ENCODE data around the gene FGF21.
A peak's percentile ranks its signal among the peaks of the same experiment; 100 is the strongest.

Gene FGF21

DNA sequence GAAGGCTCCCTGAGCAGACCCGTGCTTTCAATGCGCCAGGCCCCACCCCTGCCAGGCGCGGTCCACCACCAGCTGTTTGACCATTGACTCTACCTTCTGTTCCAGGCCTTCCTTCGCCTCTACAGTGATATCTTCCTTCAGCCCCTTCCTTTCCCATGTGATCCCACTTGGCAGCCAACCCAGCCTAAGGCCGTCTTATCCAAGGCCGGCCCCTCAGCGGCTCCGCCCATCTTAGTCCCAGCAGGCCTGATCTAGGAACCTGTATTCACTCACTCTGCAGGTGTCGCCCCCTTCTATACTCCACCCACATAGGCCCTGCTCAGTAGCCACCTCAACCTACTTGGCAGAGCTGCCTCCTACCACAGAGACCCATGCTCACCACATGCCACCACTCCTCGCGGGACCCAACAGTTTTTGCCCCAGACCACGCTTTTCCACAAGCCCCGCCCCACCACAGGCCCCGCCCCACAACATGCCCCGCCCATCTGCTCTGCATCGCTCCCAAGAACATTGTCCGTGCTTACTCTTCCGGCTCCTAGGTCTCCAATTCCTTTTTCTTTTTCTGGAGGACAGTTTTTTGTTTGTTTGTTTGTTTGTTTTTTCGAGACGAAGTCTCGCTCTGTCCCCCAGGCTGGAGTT is 17.8 kb upstream of the FGF21 start (continued):
- TF ChIP-seq, protein P1, sequence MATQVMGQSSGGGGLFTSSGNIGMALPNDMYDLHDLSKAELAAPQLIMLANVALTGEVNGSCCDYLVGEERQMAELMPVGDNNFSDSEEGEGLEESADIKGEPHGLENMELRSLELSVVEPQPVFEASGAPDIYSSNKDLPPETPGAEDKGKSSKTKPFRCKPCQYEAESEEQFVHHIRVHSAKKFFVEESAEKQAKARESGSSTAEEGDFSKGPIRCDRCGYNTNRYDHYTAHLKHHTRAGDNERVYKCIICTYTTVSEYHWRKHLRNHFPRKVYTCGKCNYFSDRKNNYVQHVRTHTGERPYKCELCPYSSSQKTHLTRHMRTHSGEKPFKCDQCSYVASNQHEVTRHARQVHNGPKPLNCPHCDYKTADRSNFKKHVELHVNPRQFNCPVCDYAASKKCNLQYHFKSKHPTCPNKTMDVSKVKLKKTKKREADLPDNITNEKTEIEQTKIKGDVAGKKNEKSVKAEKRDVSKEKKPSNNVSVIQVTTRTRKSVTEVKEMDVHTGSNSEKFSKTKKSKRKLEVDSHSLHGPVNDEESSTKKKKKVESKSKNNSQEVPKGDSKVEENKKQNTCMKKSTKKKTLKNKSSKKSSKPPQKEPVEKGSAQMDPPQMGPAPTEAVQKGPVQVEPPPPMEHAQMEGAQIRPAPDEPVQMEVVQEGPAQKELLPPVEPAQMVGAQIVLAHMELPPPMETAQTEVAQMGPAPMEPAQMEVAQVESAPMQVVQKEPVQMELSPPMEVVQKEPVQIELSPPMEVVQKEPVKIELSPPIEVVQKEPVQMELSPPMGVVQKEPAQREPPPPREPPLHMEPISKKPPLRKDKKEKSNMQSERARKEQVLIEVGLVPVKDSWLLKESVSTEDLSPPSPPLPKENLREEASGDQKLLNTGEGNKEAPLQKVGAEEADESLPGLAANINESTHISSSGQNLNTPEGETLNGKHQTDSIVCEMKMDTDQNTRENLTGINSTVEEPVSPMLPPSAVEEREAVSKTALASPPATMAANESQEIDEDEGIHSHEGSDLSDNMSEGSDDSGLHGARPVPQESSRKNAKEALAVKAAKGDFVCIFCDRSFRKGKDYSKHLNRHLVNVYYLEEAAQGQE (tag by site-specific recombination; IDR thresholded peaks at IDR 0.05): no peak
- no peak for TF ChIP-seq ZBTB26 (tag by site-specific recombination; optimal IDR thresholded peaks at IDR 0.05)
- no peak for TF ChIP-seq KLF10 (tag by site-specific recombination; IDR thresholded peaks at IDR 0.05)
- no peak for TF ChIP-seq ZFP41 (tag by site-specific recombination; IDR thresholded peaks at IDR 0.05; ENCODE audit: borderline replicate concordance)
- no peak for TF ChIP-seq ZNF19 (tag by site-specific recombination; IDR thresholded peaks at IDR 0.05; ENCODE audit: low read depth)
- no peak for TF ChIP-seq ZBTB8A (tag by site-specific recombination; IDR thresholded peaks at IDR 0.05)
- TF ChIP-seq ZNF266 (tag by site-specific recombination; IDR thresholded peaks at IDR 0.05; ENCODE audit: low read depth): no peak

DNA sequence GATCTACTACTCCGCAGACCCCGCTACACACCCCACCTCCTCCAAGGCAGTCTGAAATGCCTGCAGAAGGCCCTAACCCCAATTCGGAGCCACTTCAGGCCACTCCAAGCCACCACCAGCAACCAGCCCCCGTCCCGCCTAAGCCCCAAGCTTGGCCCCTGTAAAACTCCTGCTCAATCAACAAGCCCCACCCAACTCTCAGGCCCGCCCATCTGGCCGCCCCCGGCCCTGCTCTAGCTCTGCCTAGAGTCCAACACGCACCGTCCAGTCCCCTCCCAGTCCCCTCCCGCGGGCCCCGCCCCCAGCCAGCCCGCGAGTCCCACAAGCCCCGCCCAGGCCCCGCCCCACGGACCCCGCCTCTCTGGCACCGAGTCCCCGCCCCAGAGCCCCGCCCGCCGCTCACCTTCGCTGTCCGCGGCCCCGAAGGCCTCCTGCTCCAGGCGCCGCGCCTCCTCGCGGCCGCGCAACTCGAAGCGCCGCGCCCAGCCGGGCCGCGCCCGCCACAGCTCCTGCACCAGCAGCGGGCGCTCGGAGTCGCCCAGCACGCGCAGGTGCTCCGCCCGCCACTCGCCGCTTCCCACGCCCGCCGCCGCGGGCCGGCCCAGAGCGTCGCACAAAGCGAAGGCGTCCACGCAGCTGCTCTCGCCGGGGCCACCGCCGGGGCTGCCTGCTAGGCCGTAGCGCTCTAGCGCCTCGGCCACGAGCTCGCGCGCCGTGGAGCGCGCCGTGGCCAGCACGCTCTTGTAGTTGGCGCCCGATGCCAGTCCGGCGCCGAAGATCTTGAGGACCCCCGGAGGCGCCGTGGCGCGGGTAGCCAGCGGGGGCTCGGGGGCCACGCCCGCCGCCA is 16.5 kb upstream of the FGF21 start:
- Histone ChIP-seq H3K27ac (ENCODE audit: extremely low read depth, low read depth, low read length) (peak overlapping the region; percentile 77; the same call in 1 of the 2 replicates), H3K9me3 (ENCODE audit: control insufficient read depth, insufficient read depth, low read depth, low read length) (no peaks in the 10 kb centered on the region), H3K4me3 (ENCODE audit: low read depth, low read length) (peak overlapping the region; percentile 36), H3K36me3 (ENCODE audit: control insufficient read depth in 2 of 2, insufficient read depth in 1 of 2, low read length in 2 of 2) (no peaks in the 10 kb centered on the region), H3K4me1 (ENCODE audit: control insufficient read depth, insufficient read depth, low read length) (peaks cover 5% of the 10 kb centered on the region)
- CTCF ChIA-PET: interaction anchor here (0.5 to 2.1 kb wide), 13 partner anchors 9 to 220 kb away, joined by 3 to 31 read pairs (median 3); partner anchors contain the start of gene CA11
- POLR2A ChIA-PET: interaction anchor here (0.5 to 2.9 kb wide), 16 partner anchors 9 to 490 kb away, joined by 3 to 35 read pairs (median 6); partner anchors contain the start of genes BAX, CA11, GYS1 and IZUMO1
- TF ChIP-seq ZFP41 (tag by site-specific recombination; IDR thresholded peaks at IDR 0.05; ENCODE audit: borderline replicate concordance) (no peak), ZNF558 (tag by site-specific recombination; IDR thresholded peaks at IDR 0.05) (no peak), ZSCAN30 (tag by site-specific recombination; IDR thresholded peaks at IDR 0.05) (peak; percentile 40; the same call in 1 of the 2 replicates), KLF7 (tag by site-specific recombination; IDR thresholded peaks at IDR 0.05; ENCODE audit: borderline replicate concordance) (peak; percentile 55; the same call in 1 of the 2 replicates), KLF9 (tag by site-specific recombination; IDR thresholded peaks at IDR 0.05; ENCODE audit: low read depth) (peak; percentile 85), KLF16 (tag by site-specific recombination; IDR thresholded peaks at IDR 0.05) (0 out of 2 replicates have a peak, but pooled peaks have one; percentile 47), KLF1 (tag by site-specific recombination; IDR thresholded peaks at IDR 0.05) (peak; percentile 90), ZBTB26 (tag by site-specific recombination; optimal IDR thresholded peaks at IDR 0.05) (peak; percentile 67), ZNF280D (tag by site-specific recombination; IDR thresholded peaks at IDR 0.05) (no peak), ZNF561 (tag by site-specific recombination; IDR thresholded peaks at IDR 0.05; ENCODE audit: borderline replicate concordance) (peak; percentile 76; the same call in 1 of the 2 replicates), ZNF175 (tag by site-specific recombination; IDR thresholded peaks at IDR 0.05) (no peak), ZNF37A (tag by site-specific recombination; IDR thresholded peaks at IDR 0.05) (no peak)
- TF ChIP-seq, protein P2, sequence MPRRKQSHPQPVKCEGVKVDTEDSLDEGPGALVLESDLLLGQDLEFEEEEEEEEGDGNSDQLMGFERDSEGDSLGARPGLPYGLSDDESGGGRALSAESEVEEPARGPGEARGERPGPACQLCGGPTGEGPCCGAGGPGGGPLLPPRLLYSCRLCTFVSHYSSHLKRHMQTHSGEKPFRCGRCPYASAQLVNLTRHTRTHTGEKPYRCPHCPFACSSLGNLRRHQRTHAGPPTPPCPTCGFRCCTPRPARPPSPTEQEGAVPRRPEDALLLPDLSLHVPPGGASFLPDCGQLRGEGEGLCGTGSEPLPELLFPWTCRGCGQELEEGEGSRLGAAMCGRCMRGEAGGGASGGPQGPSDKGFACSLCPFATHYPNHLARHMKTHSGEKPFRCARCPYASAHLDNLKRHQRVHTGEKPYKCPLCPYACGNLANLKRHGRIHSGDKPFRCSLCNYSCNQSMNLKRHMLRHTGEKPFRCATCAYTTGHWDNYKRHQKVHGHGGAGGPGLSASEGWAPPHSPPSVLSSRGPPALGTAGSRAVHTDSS (tag by site-specific recombination; IDR thresholded peaks at IDR 0.05): 0 out of 2 replicates have a peak, but pooled peaks have one; percentile 17
- TF ChIP-seq, protein P3, sequence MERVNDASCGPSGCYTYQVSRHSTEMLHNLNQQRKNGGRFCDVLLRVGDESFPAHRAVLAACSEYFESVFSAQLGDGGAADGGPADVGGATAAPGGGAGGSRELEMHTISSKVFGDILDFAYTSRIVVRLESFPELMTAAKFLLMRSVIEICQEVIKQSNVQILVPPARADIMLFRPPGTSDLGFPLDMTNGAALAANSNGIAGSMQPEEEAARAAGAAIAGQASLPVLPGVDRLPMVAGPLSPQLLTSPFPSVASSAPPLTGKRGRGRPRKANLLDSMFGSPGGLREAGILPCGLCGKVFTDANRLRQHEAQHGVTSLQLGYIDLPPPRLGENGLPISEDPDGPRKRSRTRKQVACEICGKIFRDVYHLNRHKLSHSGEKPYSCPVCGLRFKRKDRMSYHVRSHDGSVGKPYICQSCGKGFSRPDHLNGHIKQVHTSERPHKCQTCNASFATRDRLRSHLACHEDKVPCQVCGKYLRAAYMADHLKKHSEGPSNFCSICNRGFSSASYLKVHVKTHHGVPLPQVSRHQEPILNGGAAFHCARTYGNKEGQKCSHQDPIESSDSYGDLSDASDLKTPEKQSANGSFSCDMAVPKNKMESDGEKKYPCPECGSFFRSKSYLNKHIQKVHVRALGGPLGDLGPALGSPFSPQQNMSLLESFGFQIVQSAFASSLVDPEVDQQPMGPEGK (tag by site-specific recombination; IDR thresholded peaks at IDR 0.05): peak; percentile 59
